Measurements from ENCODE around the gene DNAJC1. TPM values are rescaled to one million over a fixed set of nuclear protein-coding genes. Genes with fewer than 3 reads are reported as not detected.
"Not testable (repeated sequence)": the region's sequence is repeated elsewhere in the genome, so short reads cannot be mapped to it uniquely, and the experiment has no call there.

DNAJC1 gene
- total RNA-seq, 2 donors from 2014 or later, result 27.4 to 33.8 TPM

GRCh38 chr10:21891439-21891838, 112.1 kb downstream of the DNAJC1 start:
- Histone ChIP-seq H3K27ac (no peak overlapping the region), H3K4me1 (no peaks in the 10 kb centered on the region), H3K27me3 (no peaks in the 10 kb centered on the region), H3K9ac (ENCODE audit: low read depth in 2 of 2, low read length in 2 of 2) (no peak overlapping the region), H3K9me3 (no peaks in the 10 kb centered on the region), H3K4me3 (no peak overlapping the region), H3K36me3 (no peaks in the 10 kb centered on the region)
- no peak for TF ChIP-seq CTCF (IDR thresholded peaks at IDR 0.05)
- intact Hi-C loops (cut with DNase I), result no loop called here
- DNase-seq, result no peak

- Histone ChIP-seq H3K36me3 (no peaks in the 10 kb centered on the region), H3K9ac (ENCODE audit: low read depth in 2 of 2, low read length in 2 of 2) (no peak overlapping the region), H3K4me3 (no peak overlapping the region), H3K27me3 (no peaks in the 10 kb centered on the region), H3K4me1 (no peaks in the 10 kb centered on the region), H3K27ac (no peak overlapping the region), H3K9me3 (no peaks in the 10 kb centered on the region)
- intact Hi-C loops (cut with DNase I), result no loop called here
- TF ChIP-seq CTCF (IDR thresholded peaks at IDR 0.05), result no peak
- no peak for DNase-seq
These were observed 113.9 kb downstream of the DNAJC1 start for GRCh38 chr10:21889477-21890275.

GRCh38 chr10:21888959-21889358, 114.6 kb downstream of the DNAJC1 start:
- no peak for DNase-seq
- H3K27me3 ChIP-seq, result no peaks in the 10 kb centered on the region
- no peak overlapping the region for H3K27ac ChIP-seq
- no peaks in the 10 kb centered on the region for H3K36me3 ChIP-seq
- H3K9me3 ChIP-seq, result no peaks in the 10 kb centered on the region
- H3K4me3 ChIP-seq, result no peak overlapping the region
- no peak overlapping the region for H3K9ac ChIP-seq (ENCODE audit: low read depth in 2 of 2, low read length in 2 of 2)
- no peaks in the 10 kb centered on the region for H3K4me1 ChIP-seq
- intact Hi-C loops (cut with DNase I), result no loop called here
- no peak for TF ChIP-seq CTCF (IDR thresholded peaks at IDR 0.05)

DNA sequence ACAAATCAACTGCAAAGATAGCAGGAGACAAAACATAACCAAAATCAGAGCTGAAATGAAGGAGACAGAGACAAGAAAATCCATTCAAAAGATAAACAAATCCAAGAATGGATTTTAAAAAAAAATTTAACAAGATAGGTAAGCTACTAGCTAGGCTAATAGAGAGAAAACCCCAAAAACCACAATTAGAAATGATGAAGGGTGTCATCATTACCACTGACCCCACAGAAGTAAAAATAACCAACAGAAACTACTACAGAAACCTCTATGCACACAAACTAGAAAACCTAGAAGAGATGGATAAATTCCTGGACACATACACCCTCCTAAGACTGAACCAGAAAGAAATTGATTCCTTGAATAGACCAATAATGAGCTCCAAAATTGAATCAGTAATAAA, 117.6 kb downstream of the DNAJC1 start:
- H3K9me3 ChIP-seq, result no peaks in the 10 kb centered on the region
- DNase-seq, result no peak
- intact Hi-C loops (cut with DNase I), result no loop called here

DNA sequence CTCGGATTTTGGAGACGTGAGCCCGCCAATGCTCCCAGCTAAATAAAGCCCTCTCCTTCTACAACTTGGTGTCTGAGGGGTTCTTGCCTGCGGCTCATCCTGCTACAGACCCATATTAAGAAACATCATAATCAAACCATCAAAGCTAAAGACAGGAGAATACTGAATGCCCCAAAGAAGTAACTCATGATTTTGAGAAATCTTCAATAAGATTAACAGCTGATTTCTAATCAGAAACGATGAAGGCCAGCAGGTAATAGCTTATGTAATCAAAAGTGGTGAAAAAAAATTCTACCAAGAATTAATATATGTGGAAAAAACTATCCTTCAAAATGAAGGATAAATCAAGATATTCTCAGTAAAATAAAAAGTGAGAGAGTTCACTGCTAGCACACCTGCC, 130.3 kb downstream of the DNAJC1 start:
- no peak for DNase-seq
- Histone ChIP-seq H3K36me3 (no peaks in the 10 kb centered on the region), H3K9me3 (no peaks in the 10 kb centered on the region), H3K27me3 (no peaks in the 10 kb centered on the region), H3K4me1 (no peaks in the 10 kb centered on the region), H3K4me3 (no peak overlapping the region), H3K27ac (no peak overlapping the region), H3K9ac (ENCODE audit: low read depth in 2 of 2, low read length in 2 of 2) (no peak overlapping the region)
- intact Hi-C loops (cut with DNase I), result no loop called here
- TF ChIP-seq CTCF (IDR thresholded peaks at IDR 0.05), result no peak

More for the DNA sequence above, 117.6 kb downstream of the DNAJC1 start:
- no peak overlapping the region for H3K4me3 ChIP-seq
- no peak overlapping the region for H3K27ac ChIP-seq
- H3K4me1 ChIP-seq, result no peaks in the 10 kb centered on the region
- H3K9ac ChIP-seq (ENCODE audit: low read depth in 2 of 2, low read length in 2 of 2), result no peak overlapping the region
- no peak for TF ChIP-seq CTCF (IDR thresholded peaks at IDR 0.05)
- no peaks in the 10 kb centered on the region for H3K27me3 ChIP-seq
- no peaks in the 10 kb centered on the region for H3K36me3 ChIP-seq

DNA sequence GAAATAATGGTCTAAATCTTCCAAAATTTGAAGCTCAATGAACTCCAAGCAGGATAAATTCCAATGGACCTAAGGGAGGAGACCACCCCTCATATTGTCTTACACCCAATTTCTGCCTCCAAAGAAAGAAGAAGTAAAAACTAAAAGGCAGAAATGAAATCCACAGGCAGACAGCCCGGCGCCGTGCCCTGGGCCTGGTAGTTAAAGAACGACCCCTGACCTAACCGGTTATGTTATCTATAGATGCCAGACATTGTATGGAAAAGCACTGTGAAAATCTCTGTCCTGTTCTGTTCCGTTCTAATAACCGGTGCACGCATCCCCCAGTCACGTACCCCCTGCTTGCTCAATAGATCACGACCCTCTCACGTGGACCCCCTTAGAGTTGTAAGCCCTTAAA, 130.8 kb downstream of the DNAJC1 start:
- H3K9me3 ChIP-seq; H3K9ac ChIP-seq (ENCODE audit: low read depth in 2 of 2, low read length in 2 of 2); intact Hi-C loops (cut with DNase I); H3K4me1 ChIP-seq; DNase-seq; H3K27ac ChIP-seq; H3K4me3 ChIP-seq; H3K36me3 ChIP-seq; H3K27me3 ChIP-seq: not testable (repeated sequence)

Data from colonic mucosa (tissue), 4 donors.